ENCODE data around the gene ALKBH5.

GRCh38 chr17:18140648-18141047 is 43.0 kb upstream of the ALKBH5 start:
- TF ChIP-seq POLR2A (IDR thresholded peaks at IDR 0.05; ENCODE audit: extremely low read depth, insufficient read length) (no peak), CTCF (IDR thresholded peaks at IDR 0.05; ENCODE audit: low read depth, low read length) (no peak)

All from NB4 (cell line).